CD4-positive, alpha-beta T cell treated with Interleukin-17A for 4 hours (primary cell): ENCODE results near the gene DUSP11.
"Not testable (repeated sequence)": the region's sequence is repeated elsewhere in the genome, so short reads cannot be mapped to it uniquely, and the experiment has no call there.

Source experiments
- DNase-seq: peaks from one replicate; pipeline ENCODE4 v3.0.0-alpha.2; 2020; ENCODE audit warnings: mixed read lengths

DUSP11 gene

DNA sequence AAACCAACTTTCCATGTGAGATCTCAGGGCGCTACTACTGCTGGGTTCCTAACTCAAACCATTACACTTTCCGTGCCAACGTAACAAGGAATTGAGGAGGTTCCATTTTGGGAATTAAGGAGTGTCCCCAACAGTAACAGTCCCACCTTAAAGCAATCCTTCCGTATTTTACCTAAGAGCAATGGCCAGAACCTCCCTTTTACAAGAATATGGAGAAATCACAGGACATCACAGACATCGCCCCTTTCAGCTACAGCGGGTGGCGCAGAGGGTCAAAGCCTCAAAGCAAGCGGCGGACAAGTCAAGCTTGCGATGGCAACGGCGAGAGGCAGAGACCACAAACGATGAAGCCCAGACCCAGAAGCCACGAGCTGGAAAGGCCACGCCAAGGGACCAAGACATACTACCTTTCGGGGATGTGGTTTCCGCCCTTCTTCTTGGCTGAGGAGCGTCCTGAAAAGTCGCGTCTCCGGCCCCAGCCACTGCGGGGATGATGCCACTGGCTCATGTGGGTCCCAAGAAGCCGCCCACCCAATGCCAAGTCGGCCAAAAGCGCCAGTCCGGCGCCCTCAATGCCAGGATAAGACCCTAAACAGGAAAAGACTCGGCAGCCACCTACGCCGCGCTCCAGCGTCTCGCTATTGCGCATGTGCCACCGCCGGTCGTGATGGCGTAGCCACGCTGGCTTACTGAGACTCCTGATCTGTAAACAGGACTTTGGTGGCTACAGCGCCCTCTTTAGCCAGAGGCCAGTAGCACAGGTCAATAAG lies at the start of gene DUSP11:
Gene DUSP11 (minus strand): TSS at position 637 of the 770 bp plus-strand sequence. CDS start 129 bp downstream, at position 508.
- peak; percentile 97 for DNase-seq

GRCh38 chr2:73828818-73829570 lies 49.1 kb upstream of the DUSP11 start, which contains the start of gene STAMBP:
Gene STAMBP, plus strand, starts transcription at chr2:73828961. Its CDS starts 1,896 bp downstream, at chr2:73830857.
- peak; percentile 95 for DNase-seq

- DNase-seq = no peak
Observed at GRCh38 chr2:73828389-73828817, 48.5 kb upstream of the DUSP11 start.

GRCh38 chr2:73827660-73828388 lies 47.9 kb upstream of the DUSP11 start:
- no peak for DNase-seq

DNA sequence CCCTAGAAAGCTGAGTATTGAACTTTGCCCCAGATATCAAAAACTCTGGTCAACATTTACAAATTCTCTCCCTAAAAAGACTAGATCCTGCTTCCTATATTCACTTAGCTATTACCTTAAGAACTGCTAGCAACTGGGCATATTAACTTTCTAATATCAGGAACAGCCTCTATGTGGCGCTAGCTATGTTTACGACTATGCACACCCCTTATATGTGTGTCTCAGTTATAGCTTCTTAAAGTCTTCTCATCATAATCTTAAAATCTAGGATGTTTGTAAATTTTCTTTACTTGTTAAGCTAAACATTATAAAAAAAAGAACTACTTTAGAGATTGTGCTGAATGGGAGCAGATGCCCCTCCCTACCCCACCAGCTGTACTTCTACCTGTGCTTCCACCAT lies 47.1 kb upstream of the DUSP11 start:
- no peak for DNase-seq

DNA sequence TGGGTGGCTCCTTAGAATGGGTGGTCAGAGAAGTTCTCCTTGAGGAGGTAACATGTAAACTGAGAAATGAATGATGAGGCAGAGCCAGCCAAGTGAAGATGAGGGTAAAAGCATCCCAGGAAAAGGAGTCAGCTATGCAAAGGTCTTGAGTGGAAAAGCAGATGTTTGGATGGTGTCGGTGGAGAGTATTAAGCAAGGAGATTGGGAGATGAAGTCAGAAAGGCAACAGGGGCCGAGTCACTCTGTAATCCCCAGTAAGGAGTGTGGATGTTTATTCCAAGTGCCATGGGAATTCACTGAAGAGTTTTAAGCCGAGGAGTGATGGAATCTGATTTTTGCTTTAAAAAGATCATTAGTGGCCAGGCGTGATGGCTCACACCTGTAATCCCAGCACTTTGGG lies 45.5 kb upstream of the DUSP11 start:
- no peak for DNase-seq

DNA sequence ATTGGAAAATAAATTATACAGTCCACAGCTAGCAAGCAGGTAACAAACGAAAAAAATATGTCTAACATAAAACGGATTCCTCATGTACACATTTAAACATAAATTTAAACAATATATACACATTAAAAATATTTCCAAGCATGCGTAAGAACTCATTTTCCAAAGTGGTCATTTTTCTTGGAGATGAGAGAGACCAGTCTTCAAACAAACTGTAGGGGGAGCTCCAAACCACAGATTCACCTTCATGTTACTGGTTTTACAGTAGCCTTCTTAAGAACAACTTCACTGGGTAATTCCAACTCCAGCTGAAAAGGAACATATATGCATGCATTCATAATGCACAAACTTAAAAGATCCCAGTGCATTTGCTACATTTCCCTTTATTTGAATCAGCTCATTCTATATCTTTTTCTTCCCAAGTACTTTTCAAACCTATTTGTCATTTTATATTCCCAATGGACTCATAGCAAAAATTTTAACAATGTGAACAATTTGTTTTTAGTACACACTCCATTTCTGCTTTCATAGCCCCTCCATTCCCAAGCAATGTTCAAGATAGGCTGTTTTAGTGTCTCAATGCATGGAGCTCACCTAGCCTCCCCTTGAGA lies 44.1 kb upstream of the DUSP11 start:
- peak; percentile 53 for DNase-seq

GRCh38 chr2:73823416-73823815 lies 43.5 kb upstream of the DUSP11 start:
- no peak for DNase-seq

- no peak for DNase-seq
Observed at GRCh38 chr2:73822991-73823390, 43.1 kb upstream of the DUSP11 start.

GRCh38 chr2:73822276-73822675 lies 42.4 kb upstream of the DUSP11 start:
- no peak for DNase-seq

GRCh38 chr2:73821669-73822068 lies 41.8 kb upstream of the DUSP11 start:
- DNase-seq = no peak

DNA sequence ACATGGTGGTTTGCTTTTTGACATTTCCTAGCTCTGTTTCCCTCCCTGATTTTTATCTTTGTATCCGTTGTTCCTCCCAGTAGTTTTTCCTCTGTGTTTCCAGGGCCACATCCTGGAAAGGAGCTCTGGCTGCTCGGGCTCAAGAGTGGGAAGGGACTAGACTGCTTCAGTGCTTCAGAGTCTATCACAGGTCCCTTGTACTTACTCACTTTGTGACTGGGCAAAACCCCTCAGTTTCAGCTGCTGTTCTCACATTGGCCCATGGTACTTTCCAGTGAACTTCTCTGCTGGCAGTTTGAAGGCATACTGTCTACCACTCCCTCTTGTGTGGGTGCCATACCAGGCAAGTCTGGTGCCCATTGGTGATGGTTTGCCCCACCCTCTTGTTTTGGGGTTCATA lies 41.3 kb upstream of the DUSP11 start:
- DNase-seq = no peak

- no peak for DNase-seq
Observed at GRCh38 chr2:73818296-73818695, 38.4 kb upstream of the DUSP11 start.

GRCh38 chr2:73812635-73813034 lies 32.7 kb upstream of the DUSP11 start:
- DNase-seq = no peak

GRCh38 chr2:73811878-73812277 lies 32.0 kb upstream of the DUSP11 start:
- no peak for DNase-seq

- DNase-seq = not testable (repeated sequence)
Observed at GRCh38 chr2:73783883-73784282, 4.0 kb upstream of the DUSP11 start, which contains the start of gene C2orf78. Gene C2orf78, plus strand, starts transcription at chr2:73784183. Its CDS starts 127 bp downstream, at chr2:73784310.

DNA sequence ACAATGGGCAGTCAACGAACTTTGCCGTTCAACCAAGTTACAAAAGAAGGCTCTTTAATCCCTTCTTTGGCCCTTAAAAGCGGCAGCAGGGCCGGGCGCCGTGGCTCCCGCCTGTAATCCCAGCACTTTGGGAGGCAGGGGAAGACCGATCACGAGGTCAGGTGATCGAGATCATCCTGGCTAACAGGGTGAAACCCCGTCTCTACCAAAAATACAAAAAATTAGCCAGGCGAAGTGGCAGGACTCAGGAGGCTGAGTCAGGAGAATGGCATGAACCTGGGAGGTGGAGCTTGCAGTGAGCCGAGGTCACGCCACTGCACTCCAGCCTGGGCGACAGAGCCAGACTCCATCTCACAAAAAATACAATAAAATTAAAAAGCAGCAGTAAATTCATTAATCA lies 3.5 kb upstream of the DUSP11 start:
- not testable (repeated sequence) for DNase-seq

- no peak for DNase-seq
Observed at GRCh38 chr2:73780237-73780582, 307 bp upstream of the DUSP11 start.

DNA sequence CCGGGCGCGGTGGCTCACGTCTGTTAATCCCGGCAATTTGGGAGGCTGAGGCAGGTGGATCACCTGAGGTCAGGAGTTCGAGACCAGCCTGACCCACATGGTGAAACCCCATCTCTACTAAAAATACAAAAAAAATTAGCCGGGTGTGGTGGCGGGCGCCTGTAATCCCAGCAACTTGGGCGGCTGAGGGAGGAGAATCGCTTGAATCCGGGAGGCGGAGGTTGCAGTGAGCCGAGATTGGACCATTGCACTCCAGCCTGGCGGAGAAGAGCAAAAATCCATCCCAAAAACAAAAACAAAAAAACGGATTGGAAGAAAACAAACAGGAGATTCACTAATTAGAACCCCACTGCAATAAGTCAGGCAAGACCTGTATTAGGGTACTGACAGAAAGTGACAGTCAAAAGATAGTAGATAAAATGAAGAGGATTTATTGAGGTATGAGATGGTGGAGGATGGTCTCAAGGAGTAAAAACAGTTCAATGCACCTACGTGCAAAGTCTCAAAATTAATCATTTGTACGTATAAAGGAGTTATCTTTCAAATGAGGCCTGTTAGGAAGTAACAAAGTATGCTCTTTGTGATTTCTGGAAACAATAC lies 936 bp downstream of the DUSP11 start:
- DNase-seq = not testable (repeated sequence)

DNA sequence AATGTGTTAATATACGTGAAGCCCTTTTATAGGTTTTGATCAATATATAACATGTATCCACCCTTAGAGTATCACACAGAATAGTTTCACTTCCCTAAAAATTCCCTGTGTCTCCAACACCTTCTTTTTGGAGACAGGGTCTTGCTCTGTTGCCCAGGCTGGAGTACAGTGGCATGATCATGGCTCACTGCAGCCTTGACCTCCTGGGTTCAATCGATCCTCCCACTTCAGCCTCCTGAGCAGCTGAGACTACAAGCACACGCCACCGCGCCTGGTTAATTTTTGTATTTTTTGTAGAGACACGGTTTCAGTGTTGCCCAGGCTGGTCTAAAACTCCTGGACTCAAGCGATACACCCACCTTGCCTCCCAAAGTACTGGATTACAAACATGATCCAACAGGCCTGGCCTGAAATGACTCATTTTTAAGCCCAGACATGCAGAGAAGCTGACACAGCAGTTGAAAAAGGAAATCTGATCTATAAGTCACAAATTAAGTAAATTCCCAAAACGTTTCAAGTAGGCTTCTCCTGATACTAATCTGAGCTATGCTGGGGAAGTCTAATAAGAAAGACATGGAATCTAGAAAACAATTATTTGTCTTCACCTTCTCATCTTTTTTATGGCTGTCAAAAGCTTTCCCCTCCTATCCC lies 2.9 kb downstream of the DUSP11 start:
- DNase-seq = no peak

DNA sequence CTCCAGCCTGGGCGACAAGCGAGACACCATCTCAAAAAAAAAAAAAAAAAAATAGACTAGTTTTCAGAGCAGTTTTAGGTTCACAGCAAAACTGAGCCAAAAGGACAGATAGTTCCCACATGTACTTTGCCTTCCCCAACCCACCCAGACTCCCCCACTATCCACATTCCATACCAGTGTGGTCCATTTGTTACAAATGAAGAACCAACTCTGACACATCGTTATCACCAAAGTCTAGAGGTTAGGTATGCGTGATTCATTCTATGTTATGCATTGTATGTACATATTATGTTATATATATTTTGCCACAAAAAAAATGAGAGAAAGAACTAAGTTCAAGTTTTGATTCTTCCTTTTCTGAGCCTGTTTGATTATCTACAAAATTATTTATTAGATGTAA lies 3.5 kb downstream of the DUSP11 start:
- DNase-seq = no peak

- DNase-seq = no peak
Observed at GRCh38 chr2:73772819-73773218, 7.1 kb downstream of the DUSP11 start.
